HepG2 (cell line): Measurements from ENCODE around the gene KATNA1. TPM values are rescaled to one million over a fixed set of nuclear protein-coding genes. Genes with fewer than 3 reads are reported as not detected.

ENCODE experiments used
- ADNP ChIP-seq: sonication (generic); formaldehyde crosslinking; IDR thresholded peaks from 2 replicates; pipeline ENCODE4 v1.4.0; 2020; ENCODE audit warnings: missing genetic modification reagents
- ARNT ChIP-seq: fragments of 450-650 bp; IDR thresholded peaks from 2 replicates; pipeline ENCODE4 v1.6.1; 2017
- CBX5 ChIP-seq: sonication (generic); formaldehyde crosslinking; IDR thresholded peaks from 2 replicates; pipeline ENCODE4 v1.4.0; 2020; ENCODE audit warnings: missing genetic modification reagents, borderline replicate concordance
- CCDC6 ChIP-seq: sonication (generic); formaldehyde crosslinking; IDR thresholded peaks from 2 replicates; pipeline ENCODE4 v1.8.1; 2022; ENCODE audit warnings: mild to moderate bottlenecking, missing genetic modification reagents, moderate library complexity
- DNMT1 ChIP-seq: sonication (generic); formaldehyde crosslinking; IDR thresholded peaks from 2 replicates; pipeline ENCODE4 v1.5.1; 2020; ENCODE audit warnings: mild to moderate bottlenecking, missing genetic modification reagents
- DR1 ChIP-seq: sonication (generic); formaldehyde crosslinking; IDR thresholded peaks from 2 replicates; pipeline ENCODE4 v1.8.0; 2021; ENCODE audit warnings: mild to moderate bottlenecking, missing genetic modification reagents, inconsistent platforms
- ELF3 ChIP-seq: IDR thresholded peaks from 2 replicates; pipeline ENCODE4 v1.6.1; 2016; ENCODE audit warnings: missing genetic modification reagents, missing compliant biosample characterization
- ELF4 ChIP-seq: sonication (generic); formaldehyde crosslinking; IDR thresholded peaks from 2 replicates; pipeline ENCODE4 v1.5.0; 2020; ENCODE audit warnings: missing genetic modification reagents, mild to moderate bottlenecking, moderate library complexity, borderline replicate concordance
- FLYWCH1 ChIP-seq: sonication (generic); formaldehyde crosslinking; IDR thresholded peaks from 2 replicates; pipeline ENCODE4 v1.8.1; 2023; ENCODE audit warnings: mild to moderate bottlenecking, missing genetic modification reagents
- FOXK2 ChIP-seq: fragments of 450-650 bp; IDR thresholded peaks from 2 replicates; pipeline ENCODE4 v1.6.1; 2016
- FOXO1 ChIP-seq: sonication (generic); formaldehyde crosslinking; IDR thresholded peaks from 2 replicates; pipeline ENCODE4 v1.4.0; 2020; ENCODE audit warnings: missing genetic modification reagents
- HIVEP1 ChIP-seq: sonication (generic); formaldehyde crosslinking; IDR thresholded peaks from 2 replicates; pipeline ENCODE4 v1.4.0; 2020; ENCODE audit warnings: mild to moderate bottlenecking, missing genetic modification reagents
- KDM2A ChIP-seq: sonication (generic); formaldehyde crosslinking; IDR thresholded peaks from 2 replicates; pipeline ENCODE4 v1.4.0; 2020; ENCODE audit warnings: low read depth, missing genetic modification reagents, borderline replicate concordance
- NBN ChIP-seq: fragments of 450-650 bp; conservative IDR thresholded peaks from 2 replicates; pipeline ENCODE4 v1.6.1; 2017
- ONECUT2 ChIP-seq: sonication (generic); formaldehyde crosslinking; IDR thresholded peaks from 2 replicates; pipeline ENCODE4 v1.4.0; 2020; ENCODE audit warnings: missing genetic modification reagents
- RARG ChIP-seq: sonication (generic); formaldehyde crosslinking; IDR thresholded peaks from 2 replicates; pipeline ENCODE4 v1.4.0; 2020; ENCODE audit warnings: low read depth, mild to moderate bottlenecking, missing genetic modification reagents
- RORA ChIP-seq: sonication (generic); formaldehyde crosslinking; IDR thresholded peaks from 2 replicates; pipeline ENCODE4 v1.5.0; 2020; ENCODE audit warnings: mild to moderate bottlenecking, missing genetic modification reagents, moderate library complexity
- SRF ChIP-seq: IDR thresholded peaks from 2 replicates; pipeline ENCODE4 v1.6.1; 2011; ENCODE audit warnings: mild to moderate bottlenecking, low read depth, low read length, moderate library complexity
- TCF7 ChIP-seq: sonication (generic); IDR thresholded peaks from 2 replicates; pipeline ENCODE4 v1.6.1; 2016; ENCODE audit warnings: antibody characterized with exemption, low read depth
- ZBTB20 ChIP-seq: sonication (generic); formaldehyde crosslinking; IDR thresholded peaks from 2 replicates; pipeline ENCODE4 v1.8.1; 2023; ENCODE audit warnings: missing genetic modification reagents, low read depth, mild to moderate bottlenecking, borderline replicate concordance
- ZFP36L1 ChIP-seq: sonication (generic); formaldehyde crosslinking; IDR thresholded peaks from 2 replicates; pipeline ENCODE4 v1.8.0; 2022; ENCODE audit warnings: mild to moderate bottlenecking, missing genetic modification reagents, moderate library complexity
- ZNF12 ChIP-seq: sonication (generic); formaldehyde crosslinking; IDR thresholded peaks from 2 replicates; pipeline ENCODE4 v1.5.0; 2020; ENCODE audit warnings: missing genetic modification reagents
- ZNF337 ChIP-seq: sonication (generic); formaldehyde crosslinking; IDR thresholded peaks from 2 replicates; pipeline ENCODE4 v1.5.1; 2020; ENCODE audit warnings: missing genetic modification reagents, low read depth, mild to moderate bottlenecking, borderline replicate concordance
- ZNF562 ChIP-seq: sonication (generic); formaldehyde crosslinking; IDR thresholded peaks from 2 replicates; pipeline ENCODE4 v1.8.0; 2022; ENCODE audit warnings: missing genetic modification reagents, borderline replicate concordance
- ZNF720 ChIP-seq: sonication (generic); formaldehyde crosslinking; IDR thresholded peaks from 2 replicates; pipeline ENCODE4 v1.4.0; 2020; ENCODE audit warnings: missing genetic modification reagents
- ZNF772 ChIP-seq: sonication (generic); formaldehyde crosslinking; IDR thresholded peaks from 2 replicates; pipeline ENCODE4 v1.5.0; 2020; ENCODE audit warnings: mild to moderate bottlenecking, missing genetic modification reagents
- ZNF782 ChIP-seq: sonication (generic); formaldehyde crosslinking; IDR thresholded peaks from 2 replicates; pipeline ENCODE4 v1.4.0; 2020; ENCODE audit warnings: missing genetic modification reagents, mild to moderate bottlenecking, borderline replicate concordance
- ZNF790 ChIP-seq: sonication (generic); formaldehyde crosslinking; IDR thresholded peaks from 2 replicates; pipeline ENCODE4 v1.8.0; 2022; ENCODE audit warnings: missing genetic modification reagents, mild to moderate bottlenecking, borderline replicate concordance
- polyA plus RNA-seq, 8 experiments: library from polyadenylated mRNA; depleted of rRNA in 3 of 8; stranded (reverse) in 7 of 8; unstranded in 1 of 8; fragments of >200 nt; fragmentation: Illumina TruSeq in 4 of 8; extraction: Trizol in 4 of 8; gene quantifications; 2 replicates each; pipeline versions ENCODE4 v1.2.1 to v1.2.3, GENCODE V29; 2011 to 2016; ENCODE audit warnings: low read depth in 4 of 8, missing spikeins in 1 of 8, mixed read lengths in 1 of 8; ENCODE audit not compliant: insufficient read depth in 1 of 8
- total RNA-seq, 5 experiments: library from RNA; depleted of rRNA; stranded (reverse); fragments of >200 nt; fragmentation: Illumina TruSeq; extraction: Trizol; gene quantifications; 2 replicates each; pipeline ENCODE4 v1.2.3, GENCODE V29; 2016; ENCODE audit warnings: low read depth in 1 of 5
- TF ChIP-seq, protein P1 (sequence below): sonication (generic); formaldehyde crosslinking; IDR thresholded peaks from 2 replicates; pipeline ENCODE4 v1.4.0; 2020; ENCODE audit warnings: missing genetic modification reagents

Gene KATNA1
- total and polyA plus RNA-seq, 2 of the 13 experiments (the other 11 are each of a cell fraction or from before 2014, with no cell fraction given) = 14.8 to 25.3 TPM

DNA sequence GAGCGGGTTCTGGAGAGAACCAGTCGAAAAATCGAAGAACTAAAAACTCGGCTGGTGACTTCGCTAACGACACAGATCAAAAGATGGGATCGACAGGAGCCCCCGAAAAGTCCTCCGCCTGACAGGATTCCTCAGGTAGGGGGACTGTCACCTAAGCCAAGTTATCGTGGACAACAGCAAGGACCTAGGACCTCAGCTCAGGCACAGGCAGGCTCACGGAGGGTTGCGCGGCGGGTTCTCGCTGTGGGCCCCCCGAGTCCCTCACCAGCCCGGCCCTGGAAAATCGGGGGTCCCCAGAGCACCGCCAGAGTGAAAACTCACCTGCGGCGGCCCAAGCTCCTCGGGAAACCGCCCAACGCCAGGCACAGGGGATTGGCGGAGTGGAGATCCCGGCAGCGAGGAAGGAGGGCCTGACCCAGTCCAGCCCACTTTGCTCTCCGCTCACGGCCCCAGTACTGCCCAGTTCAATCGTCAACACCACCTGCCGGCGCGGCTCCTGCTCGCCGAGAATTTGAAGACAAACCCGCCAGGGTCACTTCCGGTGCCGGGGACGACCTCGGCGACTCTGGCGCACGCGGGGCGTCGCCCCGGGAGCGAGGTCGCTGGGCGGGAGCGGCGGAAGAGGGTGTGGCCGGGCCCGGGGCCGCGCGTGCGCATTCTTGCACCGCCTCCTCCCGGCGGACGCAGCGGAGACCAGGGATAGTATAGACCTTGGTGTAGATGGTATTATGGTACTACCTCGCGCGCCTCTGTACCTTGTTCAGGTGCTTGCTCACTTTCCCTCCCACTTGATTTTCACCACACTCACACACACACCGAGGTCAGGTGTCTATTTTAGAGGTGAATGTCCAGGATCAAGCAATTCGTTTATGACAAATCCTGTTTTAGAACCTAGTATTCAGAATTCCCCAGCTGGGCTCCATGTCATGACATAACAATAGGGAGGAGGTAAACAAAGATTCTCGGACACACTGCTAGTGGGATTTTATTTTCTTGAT is at the start of gene KATNA1 (continued):
- TF ChIP-seq ONECUT2 (CRISPR knock-in tag) (peak; percentile 41; the same call in 1 of the 2 replicates), FOXK2 (peak; percentile 90), SRF (0 out of 2 replicates have a peak, but pooled peaks have one; percentile 3), ADNP (no peak), ZNF562 (peak; percentile 95; the same call in 1 of the 2 replicates), ARNT (no peak), ZFP36L1 (CRISPR knock-in tag) (peak; percentile 100), DNMT1 (CRISPR knock-in tag) (peak; percentile 68), ELF4 (CRISPR knock-in tag) (peak; percentile 97; the same call in 1 of the 2 replicates), FOXO1 (CRISPR knock-in tag) (peak; percentile 95), HIVEP1 (CRISPR knock-in tag) (peak; percentile 95), ZNF772 (CRISPR knock-in tag) (peak; percentile 100), RORA (CRISPR knock-in tag) (no peak), CCDC6 (CRISPR knock-in tag) (peak; percentile 100), ZNF790 (CRISPR knock-in tag) (peak; percentile 94; the same call in 1 of the 2 replicates), DR1 (CRISPR knock-in tag) (peak; percentile 94), ZNF337 (CRISPR knock-in tag) (peak; percentile 100), ZNF782 (CRISPR knock-in tag) (peak; percentile 99), FLYWCH1 (peak; percentile 97), ZNF12 (CRISPR knock-in tag) (peak; percentile 74; the same call in 1 of the 2 replicates), RARG (CRISPR knock-in tag) (peak; percentile 96), ELF3 (CRISPR knock-in tag) (peak; percentile 97), ZBTB20 (CRISPR knock-in tag) (peak; percentile 96), ZNF720 (CRISPR knock-in tag) (no peak), KDM2A (CRISPR knock-in tag) (peak; percentile 99), NBN (no peak), TCF7 (no peak; the same call in 1 of the 2 replicates), CBX5 (CRISPR knock-in tag) (peak; percentile 92)
- TF ChIP-seq, protein P1, sequence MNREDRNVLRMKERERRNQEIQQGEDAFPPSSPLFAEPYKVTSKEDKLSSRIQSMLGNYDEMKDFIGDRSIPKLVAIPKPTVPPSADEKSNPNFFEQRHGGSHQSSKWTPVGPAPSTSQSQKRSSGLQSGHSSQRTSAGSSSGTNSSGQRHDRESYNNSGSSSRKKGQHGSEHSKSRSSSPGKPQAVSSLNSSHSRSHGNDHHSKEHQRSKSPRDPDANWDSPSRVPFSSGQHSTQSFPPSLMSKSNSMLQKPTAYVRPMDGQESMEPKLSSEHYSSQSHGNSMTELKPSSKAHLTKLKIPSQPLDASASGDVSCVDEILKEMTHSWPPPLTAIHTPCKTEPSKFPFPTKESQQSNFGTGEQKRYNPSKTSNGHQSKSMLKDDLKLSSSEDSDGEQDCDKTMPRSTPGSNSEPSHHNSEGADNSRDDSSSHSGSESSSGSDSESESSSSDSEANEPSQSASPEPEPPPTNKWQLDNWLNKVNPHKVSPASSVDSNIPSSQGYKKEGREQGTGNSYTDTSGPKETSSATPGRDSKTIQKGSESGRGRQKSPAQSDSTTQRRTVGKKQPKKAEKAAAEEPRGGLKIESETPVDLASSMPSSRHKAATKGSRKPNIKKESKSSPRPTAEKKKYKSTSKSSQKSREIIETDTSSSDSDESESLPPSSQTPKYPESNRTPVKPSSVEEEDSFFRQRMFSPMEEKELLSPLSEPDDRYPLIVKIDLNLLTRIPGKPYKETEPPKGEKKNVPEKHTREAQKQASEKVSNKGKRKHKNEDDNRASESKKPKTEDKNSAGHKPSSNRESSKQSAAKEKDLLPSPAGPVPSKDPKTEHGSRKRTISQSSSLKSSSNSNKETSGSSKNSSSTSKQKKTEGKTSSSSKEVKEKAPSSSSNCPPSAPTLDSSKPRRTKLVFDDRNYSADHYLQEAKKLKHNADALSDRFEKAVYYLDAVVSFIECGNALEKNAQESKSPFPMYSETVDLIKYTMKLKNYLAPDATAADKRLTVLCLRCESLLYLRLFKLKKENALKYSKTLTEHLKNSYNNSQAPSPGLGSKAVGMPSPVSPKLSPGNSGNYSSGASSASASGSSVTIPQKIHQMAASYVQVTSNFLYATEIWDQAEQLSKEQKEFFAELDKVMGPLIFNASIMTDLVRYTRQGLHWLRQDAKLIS (CRISPR knock-in tag) = 0 out of 2 replicates have a peak, but pooled peaks have one; percentile 76
